Adipocyte (in vitro differentiated cells): Measurements from ENCODE around the gene RNF13.

Source experiments
- DNase-seq: peaks from one replicate; pipeline ENCODE4 v3.0.0-alpha.2; 2015; ENCODE audit warnings: low read depth
- H3K27me3 ChIP-seq: replicated peaks from 2 replicates; pipeline ENCODE4 v1.7.0; 2013; ENCODE audit warnings: mild to moderate bottlenecking, low read length, moderate library complexity; ENCODE audit not compliant: control insufficient read depth, insufficient read depth
- H3K36me3 ChIP-seq: 2 replicates; pipeline ENCODE4 v1.7.0; 2013; ENCODE audit warnings: low read length, mild to moderate bottlenecking, moderate library complexity; ENCODE audit not compliant: control insufficient read depth, insufficient read depth, severe bottlenecking
- H3K4me1 ChIP-seq: 2 replicates; pipeline ENCODE4 v1.7.0; 2013; ENCODE audit warnings: mild to moderate bottlenecking, low read length, moderate library complexity; ENCODE audit not compliant: control insufficient read depth, insufficient read depth
- H3K4me3 ChIP-seq: 2 replicates; pipeline ENCODE4 v1.7.0; 2013; ENCODE audit warnings: mild to moderate bottlenecking, low read length, moderate library complexity
- H3K9ac ChIP-seq: 2 replicates; pipeline ENCODE4 v1.7.0; 2013; ENCODE audit warnings: mild to moderate bottlenecking, low read length, moderate library complexity
- H3K9me3 ChIP-seq: 2 replicates; pipeline ENCODE4 v1.7.0; 2013; ENCODE audit warnings: mild to moderate bottlenecking, low read length, moderate library complexity; ENCODE audit not compliant: control insufficient read depth

Gene RNF13

GRCh38 chr3:149898771-149899170, 85.8 kb downstream of the RNF13 start:
- Histone ChIP-seq H3K4me3 (peak overlapping the region; percentile 3), H3K9ac (no peak overlapping the region), H3K36me3 (peaks cover 14% of the 10 kb centered on the region), H3K27me3 (no peaks in the 10 kb centered on the region), H3K4me1 (peaks cover 35% of the 10 kb centered on the region), H3K9me3 (no peaks in the 10 kb centered on the region)
- peak; percentile 70 for DNase-seq

GRCh38 chr3:149900322-149900721, 87.3 kb downstream of the RNF13 start:
- no peaks in the 10 kb centered on the region for H3K9me3 ChIP-seq
- no peaks in the 10 kb centered on the region for H3K27me3 ChIP-seq
- no peak for DNase-seq
- peaks cover 21% of the 10 kb centered on the region for H3K4me1 ChIP-seq
- H3K9ac ChIP-seq = no peak overlapping the region
- H3K4me3 ChIP-seq = no peak overlapping the region
- H3K36me3 ChIP-seq = peaks cover 23% of the 10 kb centered on the region

- Histone ChIP-seq H3K36me3 (peaks cover 17% of the 10 kb centered on the region), H3K9ac (no peak overlapping the region), H3K9me3 (no peaks in the 10 kb centered on the region), H3K4me3 (no peak overlapping the region), H3K4me1 (peaks cover 19% of the 10 kb centered on the region), H3K27me3 (no peaks in the 10 kb centered on the region)
- DNase-seq = no peak
Observed at GRCh38 chr3:149901770-149902169, 88.8 kb downstream of the RNF13 start.

GRCh38 chr3:149902498-149903139, 89.6 kb downstream of the RNF13 start:
- H3K27me3 ChIP-seq = no peaks in the 10 kb centered on the region
- peaks cover 14% of the 10 kb centered on the region for H3K36me3 ChIP-seq
- peaks cover 19% of the 10 kb centered on the region for H3K4me1 ChIP-seq
- H3K4me3 ChIP-seq = no peak overlapping the region
- H3K9me3 ChIP-seq = no peaks in the 10 kb centered on the region
- DNase-seq = peak; percentile 10
- no peak overlapping the region for H3K9ac ChIP-seq

GRCh38 chr3:149906036-149906435, 93.0 kb downstream of the RNF13 start:
- Histone ChIP-seq H3K36me3 (peaks cover 19% of the 10 kb centered on the region), H3K4me3 (no peak overlapping the region), H3K9ac (no peak overlapping the region), H3K27me3 (no peaks in the 10 kb centered on the region), H3K4me1 (peaks cover 3% of the 10 kb centered on the region), H3K9me3 (no peaks in the 10 kb centered on the region)
- no peak for DNase-seq

- DNase-seq = no peak
- no peak overlapping the region for H3K9ac ChIP-seq
- H3K9me3 ChIP-seq = no peaks in the 10 kb centered on the region
- H3K27me3 ChIP-seq = no peaks in the 10 kb centered on the region
- H3K4me1 ChIP-seq = no peaks in the 10 kb centered on the region
- H3K36me3 ChIP-seq = peaks cover 34% of the 10 kb centered on the region
- no peak overlapping the region for H3K4me3 ChIP-seq
Observed at GRCh38 chr3:149908424-149908957, 95.5 kb downstream of the RNF13 start.

GRCh38 chr3:149909923-149910322, 96.9 kb downstream of the RNF13 start:
- Histone ChIP-seq H3K27me3 (no peaks in the 10 kb centered on the region), H3K9me3 (no peaks in the 10 kb centered on the region), H3K9ac (no peak overlapping the region), H3K4me3 (no peak overlapping the region), H3K36me3 (peaks cover 33% of the 10 kb centered on the region), H3K4me1 (no peaks in the 10 kb centered on the region)
- DNase-seq = no peak

GRCh38 chr3:149917124-149917667, 104.2 kb downstream of the RNF13 start:
- H3K36me3 ChIP-seq = peaks cover 40% of the 10 kb centered on the region
- no peaks in the 10 kb centered on the region for H3K27me3 ChIP-seq
- DNase-seq = no peak
- H3K9me3 ChIP-seq = no peaks in the 10 kb centered on the region
- H3K4me3 ChIP-seq = no peak overlapping the region
- H3K4me1 ChIP-seq = no peaks in the 10 kb centered on the region
- H3K9ac ChIP-seq = no peak overlapping the region

GRCh38 chr3:149919509-149919908, 106.5 kb downstream of the RNF13 start:
- no peak for DNase-seq
- H3K9me3 ChIP-seq = no peaks in the 10 kb centered on the region
- peaks cover 30% of the 10 kb centered on the region for H3K36me3 ChIP-seq
- no peaks in the 10 kb centered on the region for H3K4me1 ChIP-seq
- H3K4me3 ChIP-seq = no peak overlapping the region
- no peak overlapping the region for H3K9ac ChIP-seq
- no peaks in the 10 kb centered on the region for H3K27me3 ChIP-seq

GRCh38 chr3:149920119-149920518, 107.1 kb downstream of the RNF13 start:
- H3K9ac ChIP-seq = no peak overlapping the region
- no peaks in the 10 kb centered on the region for H3K4me1 ChIP-seq
- H3K27me3 ChIP-seq = no peaks in the 10 kb centered on the region
- no peaks in the 10 kb centered on the region for H3K9me3 ChIP-seq
- DNase-seq = no peak
- H3K36me3 ChIP-seq = peaks cover 34% of the 10 kb centered on the region
- no peak overlapping the region for H3K4me3 ChIP-seq

- Histone ChIP-seq H3K27me3 (no peaks in the 10 kb centered on the region), H3K9me3 (no peaks in the 10 kb centered on the region), H3K4me1 (peaks cover 16% of the 10 kb centered on the region), H3K9ac (no peak overlapping the region), H3K4me3 (no peak overlapping the region), H3K36me3 (peaks cover 14% of the 10 kb centered on the region)
- DNase-seq = no peak
Observed at GRCh38 chr3:149933008-149933407, 120.0 kb downstream of the RNF13 start.
